HG03025 (cell line): ENCODE results near the gene NRSN1.

ENCODE experiments used
- ATAC-seq: cut with Tn5 transposase; IDR thresholded peaks from one replicate; pipeline ENCODE4 v1.9.1; 2021; ENCODE audit warnings: mild to moderate bottlenecking, moderate library complexity; ENCODE audit not compliant: unreplicated experiment, low FRiP score

Gene NRSN1

GRCh38 chr6:24125980-24126379 is at the start of gene NRSN1:
TSS of gene NRSN1 (plus strand) at chr6:24126215. CDS start at chr6:24134328, 8,113 bp downstream.
- no peak for ATAC-seq

- ATAC-seq = no peak
Measured at GRCh38 chr6:24078200-24078599, 47.8 kb upstream of the NRSN1 start.

GRCh38 chr6:24079076-24079475 is 46.9 kb upstream of the NRSN1 start:
- no peak for ATAC-seq

- no peak for ATAC-seq
Measured at GRCh38 chr6:24080711-24081110, 45.3 kb upstream of the NRSN1 start.

- no peak for ATAC-seq
Measured at GRCh38 chr6:24089736-24090135, 36.3 kb upstream of the NRSN1 start.

GRCh38 chr6:24092407-24092806 is 33.6 kb upstream of the NRSN1 start:
- no peak for ATAC-seq

GRCh38 chr6:24093381-24093780 is 32.6 kb upstream of the NRSN1 start:
- no peak for ATAC-seq

GRCh38 chr6:24099181-24099580 is 26.8 kb upstream of the NRSN1 start:
- ATAC-seq = no peak

- ATAC-seq = no peak
Measured at GRCh38 chr6:24100024-24100769, 25.8 kb upstream of the NRSN1 start.

- no peak for ATAC-seq
Measured at GRCh38 chr6:24100770-24101155, 25.3 kb upstream of the NRSN1 start.

- no peak for ATAC-seq
Measured at GRCh38 chr6:24105191-24105590, 20.8 kb upstream of the NRSN1 start.

- ATAC-seq = no peak
Measured at GRCh38 chr6:24106291-24106690, 19.7 kb upstream of the NRSN1 start.

- no peak for ATAC-seq
Measured at GRCh38 chr6:24107294-24107693, 18.7 kb upstream of the NRSN1 start.

- ATAC-seq = no peak
Measured at GRCh38 chr6:24108056-24108455, 18.0 kb upstream of the NRSN1 start.

GRCh38 chr6:24110417-24110816 is 15.6 kb upstream of the NRSN1 start:
- ATAC-seq = no peak

- ATAC-seq = no peak
Measured at GRCh38 chr6:24113891-24114290, 12.1 kb upstream of the NRSN1 start.

- no peak for ATAC-seq
Measured at GRCh38 chr6:24117021-24117420, 9.0 kb upstream of the NRSN1 start.

GRCh38 chr6:24122139-24122538 is 3.9 kb upstream of the NRSN1 start:
- ATAC-seq = no peak

GRCh38 chr6:24126586-24127192 is 674 bp downstream of the NRSN1 start:
- ATAC-seq = no peak

GRCh38 chr6:24127316-24127715 is 1.3 kb downstream of the NRSN1 start:
- ATAC-seq = no peak

GRCh38 chr6:24131751-24132150 is 5.7 kb downstream of the NRSN1 start:
- no peak for ATAC-seq

- no peak for ATAC-seq
Measured at GRCh38 chr6:24139080-24139479, 13.1 kb downstream of the NRSN1 start.
